GM18909 (cell line): Measurements from ENCODE around the gene SRSF9.
"Not testable (repeated sequence)": the region's sequence is repeated elsewhere in the genome, so short reads cannot be mapped to it uniquely, and the experiment has no call there.

Experiments
- ATAC-seq: cut with Tn5 transposase; IDR thresholded peaks from one replicate; pipeline ENCODE4 v1.9.1; 2021; ENCODE audit warnings: mild to moderate bottlenecking; ENCODE audit not compliant: unreplicated experiment, poor library complexity

Gene SRSF9

GRCh38 chr12:120455302-120455701 is 14.2 kb downstream of the SRSF9 start:
- ATAC-seq, result no peak

GRCh38 chr12:120453977-120454376 is 15.6 kb downstream of the SRSF9 start:
- ATAC-seq, result no peak

- no peak for ATAC-seq
Measured at GRCh38 chr12:120453060-120453750, 16.3 kb downstream of the SRSF9 start.

DNA sequence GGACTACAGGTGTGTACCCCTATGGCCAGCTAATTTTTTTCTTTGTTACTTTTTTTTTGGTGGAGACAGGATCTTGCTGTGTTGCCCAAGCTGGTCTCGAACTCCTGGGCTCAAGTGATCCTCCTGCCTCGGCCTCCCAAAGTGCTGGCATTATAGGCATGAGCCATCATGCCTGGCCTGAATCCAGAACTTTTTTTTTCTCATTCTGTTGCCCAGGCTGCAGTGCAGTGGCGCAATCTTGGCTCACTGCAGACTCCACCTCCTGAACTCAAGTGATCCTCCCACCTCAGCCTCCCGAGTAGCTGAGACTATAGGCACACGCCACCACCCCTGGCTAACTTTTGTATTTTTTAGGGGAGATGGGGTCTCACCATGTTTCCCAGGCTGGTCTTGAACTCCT is 17.0 kb downstream of the SRSF9 start:
- ATAC-seq, result not testable (repeated sequence)

- no peak for ATAC-seq
Measured at GRCh38 chr12:120447992-120448391, 21.6 kb downstream of the SRSF9 start.

DNA sequence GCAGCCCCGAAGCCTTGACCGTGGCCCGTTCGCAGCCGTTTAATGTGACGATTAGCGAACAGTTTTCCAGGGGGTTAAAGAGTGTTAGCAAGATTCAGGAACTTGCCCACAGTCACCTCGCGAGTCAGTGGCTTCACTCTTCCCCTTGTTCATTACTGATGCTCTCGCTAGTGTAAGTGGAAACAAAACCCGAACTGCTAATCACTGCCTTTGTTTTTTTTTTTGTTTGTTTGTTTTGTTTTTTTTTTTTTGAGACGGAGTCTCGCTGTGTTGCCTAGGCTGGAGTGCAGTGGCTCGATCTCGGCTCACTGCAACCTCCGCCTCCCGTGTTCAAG is 22.7 kb downstream of the SRSF9 start:
- not testable (repeated sequence) for ATAC-seq

GRCh38 chr12:120445911-120446843 is 23.4 kb downstream of the SRSF9 start, which contains the start of the genes GATC and TRIAP1:
TSS of gene GATC (plus strand) at chr12:120446444. CDS start at chr12:120446481, 37 bp downstream.
TSS of gene TRIAP1 (minus strand) at chr12:120446384. CDS start at chr12:120446372, 12 bp downstream.
- ATAC-seq, result peak; percentile 84

DNA sequence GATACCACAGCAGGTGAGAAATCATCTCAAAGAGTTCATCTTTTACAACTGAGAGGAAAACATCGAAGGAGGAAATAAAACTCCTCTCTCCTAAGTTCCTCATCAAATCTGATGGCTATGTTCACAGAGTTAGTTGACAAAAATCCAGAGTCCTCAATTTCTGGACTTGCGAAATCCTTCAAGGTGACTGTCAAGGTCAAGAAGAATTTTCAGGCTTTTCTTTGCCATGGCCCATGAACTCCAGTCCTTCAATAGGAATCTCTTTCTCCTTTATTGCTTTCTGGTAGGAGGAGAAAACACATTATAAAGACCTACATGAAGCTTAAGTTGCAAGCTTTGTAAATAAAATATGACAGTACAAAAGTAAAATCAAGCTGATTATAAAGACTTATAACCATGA is 24.9 kb downstream of the SRSF9 start:
- no peak for ATAC-seq

GRCh38 chr12:120439646-120440247 is 29.8 kb downstream of the SRSF9 start:
- ATAC-seq, result no peak

DNA sequence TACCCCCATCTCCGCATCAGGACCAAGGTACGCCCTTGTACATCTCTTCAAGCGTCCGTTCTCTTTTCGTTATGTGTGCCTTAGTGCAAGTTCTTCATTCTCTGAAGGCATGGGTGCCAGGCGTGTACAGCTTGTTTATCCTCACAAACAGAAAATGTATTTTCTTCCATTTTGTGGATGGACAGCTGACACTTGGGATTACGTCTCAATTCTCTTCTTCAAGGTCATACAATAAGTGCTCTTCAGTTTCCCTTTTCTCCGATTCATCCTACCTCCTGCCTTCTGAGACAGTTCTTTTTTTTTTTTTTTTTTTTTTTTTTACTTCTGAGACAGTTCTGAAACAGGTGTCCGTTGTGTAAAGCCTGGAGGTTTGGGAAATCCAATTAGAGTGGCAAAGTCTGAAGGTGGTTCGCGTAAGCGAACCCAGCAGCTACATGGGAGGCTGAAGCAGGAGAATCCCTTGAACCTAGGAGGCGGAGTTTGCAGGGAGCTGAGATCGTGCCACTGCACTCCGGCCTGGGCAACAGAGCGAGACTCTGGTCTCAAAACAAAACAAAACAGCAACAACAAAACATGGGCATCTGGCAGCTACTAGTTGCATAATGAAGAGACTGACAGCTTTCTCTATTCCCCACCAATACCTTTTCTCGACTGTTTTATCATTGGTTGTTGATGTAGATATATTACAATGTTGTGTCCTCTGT is 30.9 kb downstream of the SRSF9 start:
- ATAC-seq, result no peak

DNA sequence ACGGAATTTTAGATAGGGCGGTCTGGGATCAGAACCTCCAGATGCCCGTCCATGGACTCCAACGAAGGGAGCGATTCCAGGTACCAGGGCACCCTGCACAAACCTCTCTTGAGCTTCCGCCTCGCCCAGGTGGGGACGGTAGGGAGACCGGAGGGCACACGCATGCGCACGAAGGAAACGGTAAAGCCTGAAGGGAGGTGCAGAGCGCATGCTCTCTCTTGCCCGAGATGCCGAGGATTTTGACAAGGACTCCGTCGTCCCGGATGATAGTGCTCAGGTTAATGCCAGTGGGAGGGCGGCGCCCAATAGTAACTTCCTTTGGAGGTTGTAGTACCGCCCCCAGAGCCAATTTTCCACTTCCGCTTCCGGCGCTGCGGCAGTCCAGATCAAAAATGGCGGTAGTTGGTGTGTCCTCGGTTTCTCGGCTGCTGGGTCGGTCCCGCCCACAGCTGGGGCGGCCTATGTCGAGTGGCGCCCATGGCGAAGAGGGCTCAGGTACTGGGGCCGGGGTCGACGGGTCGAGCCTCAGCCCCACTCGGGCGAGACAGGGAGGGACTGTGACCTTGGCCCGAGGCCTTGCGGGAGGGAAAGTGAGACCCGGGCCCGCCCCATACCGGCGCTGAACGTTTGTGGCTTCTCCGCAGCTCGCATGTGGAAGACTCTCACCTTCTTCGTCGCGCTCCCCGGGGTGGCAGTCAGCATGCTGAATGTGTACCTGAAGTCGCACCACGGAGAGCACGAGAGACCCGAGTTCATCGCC is 31.6 kb downstream of the SRSF9 start, which contains the start of gene COX6A1:
COX6A1 (plus strand) TSS at position 379 of the 760 bp plus-strand sequence; CDS start at position 393, 14 bp downstream.
- peak; percentile 98 for ATAC-seq

GRCh38 chr12:120432772-120433525 is 36.6 kb downstream of the SRSF9 start:
- ATAC-seq, result no peak

DNA sequence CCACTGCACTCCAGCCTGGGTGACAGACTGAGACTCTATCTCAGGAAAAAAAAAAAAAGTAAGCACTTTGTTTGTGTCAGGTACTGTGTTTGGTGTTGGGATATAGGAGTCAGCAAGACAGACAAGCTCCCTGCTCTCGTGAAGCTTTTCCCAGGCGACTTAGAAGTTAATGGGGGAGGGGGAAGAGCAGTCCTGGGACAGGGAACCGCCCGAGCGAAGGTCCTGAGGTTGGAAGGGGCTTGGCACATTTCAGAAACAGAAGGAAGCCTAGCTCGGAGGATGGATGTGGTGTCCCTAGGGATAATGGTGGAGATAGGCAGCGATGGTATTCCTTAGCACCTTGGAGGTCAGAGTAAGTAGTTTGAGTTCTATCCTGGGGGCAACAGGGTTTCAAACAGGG is 40.2 kb downstream of the SRSF9 start:
- no peak for ATAC-seq

DNA sequence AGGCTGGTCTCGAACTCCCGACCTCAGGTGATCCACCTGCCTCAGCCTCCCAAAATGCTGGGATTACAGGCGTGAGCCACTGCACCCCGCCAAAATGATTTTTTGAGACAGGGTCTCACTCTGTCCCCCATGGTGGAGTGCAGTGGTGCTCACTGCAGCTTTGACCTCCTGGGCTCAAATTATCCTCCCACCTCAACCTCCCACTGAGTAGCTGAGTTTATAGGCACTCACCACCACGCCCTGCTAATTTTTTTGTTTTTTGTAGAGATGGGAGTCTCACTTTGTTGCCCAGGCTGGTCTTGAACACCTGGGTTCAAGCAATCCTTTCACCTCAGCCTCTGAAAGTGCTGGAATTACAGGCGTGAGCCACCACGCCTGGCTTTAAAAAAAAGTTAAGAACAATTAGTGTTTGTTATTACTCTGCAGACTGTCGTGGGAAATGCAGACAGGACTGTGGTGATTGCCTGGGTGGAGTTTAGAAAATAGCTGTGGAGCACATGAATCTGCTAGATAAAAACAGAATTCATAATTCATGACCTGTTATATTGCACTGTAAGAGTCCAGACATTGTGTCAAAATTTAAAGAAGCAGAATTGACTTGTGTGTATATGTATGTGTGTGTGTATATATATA is 40.8 kb downstream of the SRSF9 start:
- ATAC-seq, result no peak

DNA sequence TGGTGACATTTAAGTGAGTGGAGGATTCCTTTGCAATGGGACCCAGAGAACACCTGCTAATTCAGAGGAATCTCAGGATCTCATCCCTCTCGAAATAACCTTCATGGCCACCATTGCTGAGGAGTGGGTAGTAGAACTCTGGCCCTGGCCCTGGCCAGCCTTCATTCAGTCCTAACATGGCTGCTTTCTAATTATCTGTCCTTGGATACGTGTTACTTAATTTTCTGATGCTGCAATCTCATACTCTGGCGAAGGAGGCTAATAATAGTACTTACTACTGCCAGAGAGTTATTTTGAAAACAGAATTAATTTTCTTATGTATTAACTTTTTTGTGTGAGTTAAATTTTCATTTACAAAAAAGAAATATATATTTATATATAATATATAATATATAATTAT is 43.8 kb downstream of the SRSF9 start:
- ATAC-seq, result no peak

- ATAC-seq, result no peak
Measured at GRCh38 chr12:120422892-120423456, 46.6 kb downstream of the SRSF9 start.

DNA sequence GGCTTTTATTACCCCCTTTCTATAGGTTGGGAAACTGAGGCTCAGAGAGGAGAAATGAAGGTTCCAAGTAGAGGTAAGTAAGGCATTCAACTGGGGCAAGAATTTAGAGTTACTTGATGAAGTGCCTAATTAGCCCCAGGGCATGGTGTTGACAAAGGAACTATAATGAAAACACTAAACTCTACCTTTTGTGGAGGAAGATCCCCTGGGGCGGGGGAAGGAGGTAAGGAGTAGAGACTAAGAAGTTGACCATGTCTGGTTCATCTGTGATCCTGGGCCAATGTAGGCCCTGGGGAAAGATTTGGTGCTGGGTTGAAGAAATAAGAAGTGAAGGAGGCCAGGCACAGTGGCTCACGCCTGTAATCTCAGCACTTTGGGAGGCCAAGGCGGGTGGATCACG is 47.8 kb downstream of the SRSF9 start:
- ATAC-seq, result no peak

DNA sequence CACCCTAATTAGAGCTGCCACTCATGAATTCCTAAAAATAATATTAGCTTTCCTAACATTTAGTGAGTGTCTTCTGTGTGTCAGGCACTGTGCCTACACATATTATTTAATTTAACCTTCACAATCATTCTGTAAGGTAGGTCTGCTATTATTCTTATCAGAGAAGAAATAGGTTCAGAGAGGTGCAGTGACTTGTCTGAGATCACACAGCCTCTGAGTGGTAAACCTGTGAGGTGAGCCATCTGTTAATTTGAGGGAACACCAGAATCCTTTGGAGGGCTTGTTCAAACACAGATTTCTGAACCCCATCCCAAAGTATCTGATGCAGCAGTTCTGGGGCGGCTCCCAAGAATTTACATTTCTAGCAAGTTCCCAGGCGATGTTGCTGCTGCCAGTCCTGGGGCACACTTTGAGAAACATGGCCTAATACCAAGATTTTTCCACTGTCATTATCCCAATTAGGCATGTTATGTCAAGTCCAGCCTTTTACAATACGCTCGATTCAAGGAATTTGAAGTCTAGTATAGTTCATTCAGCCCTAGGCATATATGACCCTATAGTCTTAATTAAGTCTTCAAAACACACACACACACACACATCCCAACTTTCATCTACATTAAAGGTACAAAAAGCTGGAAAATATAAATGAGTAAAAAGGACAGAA is 51.5 kb downstream of the SRSF9 start:
- no peak for ATAC-seq
